ENCODE results near the gene OR11H12.
"Not testable (repeated sequence)": the region's sequence is repeated elsewhere in the genome, so short reads cannot be mapped to it uniquely, and the experiment has no call there.

- not testable (repeated sequence) for TF ChIP-seq EZH2 (IDR thresholded peaks at IDR 0.05; ENCODE audit: low read depth, unreplicated experiment); CTCF (conservative IDR thresholded peaks at IDR 0.05; ENCODE audit: low read depth in 2 of 2); POLR2AphosphoS5 (IDR thresholded peaks at IDR 0.05; ENCODE audit: low read depth); JUNB (IDR thresholded peaks at IDR 0.05; ENCODE audit: unreplicated experiment)
Observed at GRCh38 chr14:18646075-18646730, 45.3 kb downstream of the OR11H12 start.
